Vagina (tissue), 2 donors: ENCODE measurements around the gene CAMKK2. TPM values are rescaled to one million over a fixed set of nuclear protein-coding genes. Genes with fewer than 3 reads are reported as not detected.

Source experiments
- DNase-seq, 2 donors: peaks; one replicate each; pipeline ENCODE4 v3.0.0-alpha.2; 2017; ENCODE audit errors: extremely low spot score in 2 of 2
- H3K27ac ChIP-seq: fragments of 200-600 bp; sonication (generic); one replicate; pipeline ENCODE4 v1.5.1; 2019
- H3K27me3 ChIP-seq: fragments of 200-600 bp; sonication (generic); one replicate; pipeline ENCODE4 v1.5.1; 2019
- H3K36me3 ChIP-seq, 2 donors: fragments of 200-600 bp; sonication (generic); one replicate each; pipeline ENCODE4 v1.5.1; 2017 to 2019
- H3K4me1 ChIP-seq: fragments of 200-600 bp; sonication (generic); one replicate; pipeline ENCODE4 v1.5.1; 2019
- H3K4me3 ChIP-seq, 2 donors: fragments of 200-600 bp; sonication (generic); 1 replicate in 1 of 2; 2 replicates in 1 of 2; pipeline ENCODE4 v1.5.1; 2016 to 2019
- H3K9me3 ChIP-seq: fragments of 200-600 bp; sonication (generic); one replicate; pipeline ENCODE4 v1.5.1; 2019
- CTCF ChIP-seq, 3 experiments: fragments of 450-650 bp in 2 of 3; fragments of 200-600 bp in 1 of 3; sonication (generic) in 1 of 3; IDR thresholded peaks; one replicate each; pipeline ENCODE4 v1.5.1; 2017 to 2019; ENCODE audit warnings: antibody characterized with exemption in 3 of 3, mild to moderate bottlenecking in 2 of 3, moderate library complexity in 2 of 3
- POLR2A ChIP-seq, 2 donors: fragments of 450-650 bp; IDR thresholded peaks; one replicate each; pipeline ENCODE4 v1.6.1; 2017; ENCODE audit warnings: antibody characterized with exemption in 2 of 2, mild to moderate bottlenecking in 2 of 2, moderate library complexity in 2 of 2
- POLR2AphosphoS5 ChIP-seq, 2 donors: sonication (generic); formaldehyde crosslinking; IDR thresholded peaks; one replicate each; pipeline ENCODE4 v1.9.0; 2017; ENCODE audit warnings: antibody characterized with exemption in 2 of 2, mild to moderate bottlenecking in 2 of 2, low read depth in 1 of 2; ENCODE audit not compliant: insufficient read depth in 1 of 2
- intact Hi-C: fragments of 100-400 bp; cut with DNase I; formaldehyde crosslinking; loops from one replicate; pipeline ENCODE4 v1.15.1; 2023
- total RNA-seq: library from RNA; depleted of rRNA; stranded (reverse); fragments of >200 nt; gene quantifications from one replicate; pipeline ENCODE4 v1.2.3, GENCODE V29; 2016

The CAMKK2 gene
- total RNA-seq, 1 donor from 2014 or later, result 32.7 TPM

GRCh38 chr12:121219353-121219986 lies 77.0 kb downstream of the CAMKK2 start:
- TF ChIP-seq POLR2AphosphoS5 (IDR thresholded peaks at IDR 0.05; ENCODE audit: insufficient read depth in 1 of 2, low read depth in 1 of 2), result no peak
- no peak for TF ChIP-seq POLR2A (IDR thresholded peaks at IDR 0.05)
- no peak for TF ChIP-seq CTCF (IDR thresholded peaks at IDR 0.05)
- no peak for DNase-seq
- no peaks in the 10 kb centered on the region for H3K9me3 ChIP-seq
- intact Hi-C loops, result no loop called here
- H3K27ac ChIP-seq, result no peak overlapping the region
- H3K4me1 ChIP-seq, result peaks cover 5% of the 10 kb centered on the region
- no peaks in the 10 kb centered on the region for H3K27me3 ChIP-seq
- H3K36me3 ChIP-seq, result no peaks in the 10 kb centered on the region
- H3K4me3 ChIP-seq, result no peak overlapping the region

- no peak for DNase-seq
- no peaks in the 10 kb centered on the region for H3K27me3 ChIP-seq
- H3K36me3 ChIP-seq, result no peaks in the 10 kb centered on the region
- no peak overlapping the region for H3K27ac ChIP-seq
- intact Hi-C loops, result no loop called here
- no peaks in the 10 kb centered on the region for H3K9me3 ChIP-seq
- H3K4me3 ChIP-seq, result no peak overlapping the region
- H3K4me1 ChIP-seq, result peaks cover 10% of the 10 kb centered on the region
- TF ChIP-seq POLR2A (IDR thresholded peaks at IDR 0.05), result no peak
- TF ChIP-seq CTCF (IDR thresholded peaks at IDR 0.05), result no peak
- TF ChIP-seq POLR2AphosphoS5 (IDR thresholded peaks at IDR 0.05; ENCODE audit: insufficient read depth in 1 of 2, low read depth in 1 of 2), result no peak
Observed at GRCh38 chr12:121218588-121219352, 77.7 kb downstream of the CAMKK2 start.

- Histone ChIP-seq H3K36me3 (no peaks in the 10 kb centered on the region), H3K9me3 (no peaks in the 10 kb centered on the region), H3K4me1 (peaks cover 10% of the 10 kb centered on the region), H3K27me3 (no peaks in the 10 kb centered on the region), H3K4me3 (no peak overlapping the region), H3K27ac (no peak overlapping the region)
- TF ChIP-seq CTCF (IDR thresholded peaks at IDR 0.05) (no peak), POLR2AphosphoS5 (IDR thresholded peaks at IDR 0.05; ENCODE audit: insufficient read depth in 1 of 2, low read depth in 1 of 2) (no peak), POLR2A (IDR thresholded peaks at IDR 0.05) (no peak)
- intact Hi-C loops, result no loop called here
- no peak for DNase-seq
Observed at GRCh38 chr12:121217761-121218160, 78.7 kb downstream of the CAMKK2 start.

GRCh38 chr12:121217063-121217462 lies 79.4 kb downstream of the CAMKK2 start:
- Histone ChIP-seq H3K27ac (no peak overlapping the region), H3K4me1 (peaks cover 10% of the 10 kb centered on the region), H3K4me3 (no peak overlapping the region), H3K36me3 (no peaks in the 10 kb centered on the region), H3K27me3 (no peaks in the 10 kb centered on the region), H3K9me3 (no peaks in the 10 kb centered on the region)
- no peak for TF ChIP-seq POLR2A (IDR thresholded peaks at IDR 0.05)
- TF ChIP-seq POLR2AphosphoS5 (IDR thresholded peaks at IDR 0.05; ENCODE audit: insufficient read depth in 1 of 2, low read depth in 1 of 2), result no peak
- TF ChIP-seq CTCF (IDR thresholded peaks at IDR 0.05), result no peak
- no peak for DNase-seq
- intact Hi-C loops, result no loop called here

- no peak for TF ChIP-seq POLR2AphosphoS5 (IDR thresholded peaks at IDR 0.05; ENCODE audit: insufficient read depth in 1 of 2, low read depth in 1 of 2)
- no peak for TF ChIP-seq CTCF (IDR thresholded peaks at IDR 0.05)
- TF ChIP-seq POLR2A (IDR thresholded peaks at IDR 0.05), result no peak
- H3K27me3 ChIP-seq, result no peaks in the 10 kb centered on the region
- H3K36me3 ChIP-seq, result no peaks in the 10 kb centered on the region
- DNase-seq, result no peak
- H3K9me3 ChIP-seq, result no peaks in the 10 kb centered on the region
- no peak overlapping the region for H3K27ac ChIP-seq
- no peak overlapping the region for H3K4me3 ChIP-seq
- intact Hi-C loops, result no loop called here
- H3K4me1 ChIP-seq, result peaks cover 17% of the 10 kb centered on the region
Observed at GRCh38 chr12:121216102-121216501, 80.4 kb downstream of the CAMKK2 start.
